Measurements from ENCODE around the gene SSC4D.
"Not testable (repeated sequence)": the region's sequence is repeated elsewhere in the genome, so short reads cannot be mapped to it uniquely, and the experiment has no call there.

DNA sequence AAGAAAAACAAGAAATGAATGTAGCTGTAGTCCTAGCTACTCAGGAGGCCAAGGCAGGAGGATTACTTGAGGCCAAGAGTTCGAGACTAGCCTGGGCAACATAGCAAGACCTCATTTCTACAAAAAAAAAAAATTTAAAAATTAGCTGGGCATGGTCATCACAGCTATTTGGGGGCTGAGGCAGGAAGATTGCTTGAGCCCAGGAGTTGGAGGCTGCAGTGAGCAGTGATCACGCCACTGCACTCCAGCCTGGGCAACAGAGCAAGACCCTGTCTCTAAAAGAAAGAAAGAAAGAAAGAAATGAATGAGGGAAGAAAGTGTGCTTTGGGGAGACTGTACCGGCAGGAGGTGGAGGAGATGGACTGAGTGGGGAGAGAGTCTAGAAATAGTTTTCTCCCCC is 45.7 kb downstream of the SSC4D start:
- TF ChIP-seq EZH2phosphoT487 (IDR thresholded peaks at IDR 0.05; ENCODE audit: insufficient read depth, low read depth); EZH2 (IDR thresholded peaks at IDR 0.05; ENCODE audit: insufficient read depth, poor library complexity, severe bottlenecking): not testable (repeated sequence)
